ENCODE results near the gene R3HDM2. TPM values are rescaled to one million over a fixed set of nuclear protein-coding genes. Genes with fewer than 3 reads are reported as not detected.

The R3HDM2 gene
- total and polyA plus RNA-seq, 10 donors, result 11.3 to 90.8 (median 53.5) TPM

GRCh38 chr12:57226588-57227314, 204.1 kb downstream of the R3HDM2 start:
- TF ChIP-seq POLR2A (IDR thresholded peaks at IDR 0.05) (no peak), POLR2AphosphoS5 (IDR thresholded peaks at IDR 0.05) (no peak), CTCF (IDR thresholded peaks at IDR 0.05 in 8 of 11, conservative IDR thresholded peaks at IDR 0.05 in 3 of 11) (no peak)
- H3K27ac ChIP-seq, result no peak overlapping the region
- no peaks in the 10 kb centered on the region for H3K9me3 ChIP-seq
- H3K4me3 ChIP-seq, result peak overlapping the region in 1 of 8 donors; percentile 51
- peak; percentile 73 for DNase-seq
- peaks cover 0 to 63% (median 56%) of the 10 kb centered on the region in 7 donors for H3K27me3 ChIP-seq (replicated peaks in 1 of 7)
- 6 to 13% (median 11%) methylated on average over 24 to 35 of the region's 35 CpGs for WGBS, 5 donors
- peaks cover 0 to 9% (median 6%) of the 10 kb centered on the region in 6 donors for H3K36me3 ChIP-seq
- peaks cover 14 to 97% (median 64%) of the 10 kb centered on the region in 6 donors for H3K4me1 ChIP-seq
- intact Hi-C loops (cut with DNase I; ENCODE audit: low total_unique reads), result no loop called here

- Histone ChIP-seq H3K27me3 (replicated peaks in 1 of 7) (peaks cover 0 to 73% (median 66%) of the 10 kb centered on the region in 7 donors), H3K27ac (no peak overlapping the region), H3K9me3 (no peaks in the 10 kb centered on the region), H3K36me3 (no peaks in the 10 kb centered on the region), H3K4me1 (peaks cover 7 to 97% (median 57%) of the 10 kb centered on the region in 6 donors), H3K4me3 (peak overlapping the region in 1 of 8 donors; percentile 55)
- intact Hi-C loops (cut with DNase I; ENCODE audit: low total_unique reads), result no loop called here
- 28 to 43% (median 31%) methylated on average over 18 of the region's 18 CpGs for WGBS, 5 donors
- TF ChIP-seq POLR2AphosphoS5 (IDR thresholded peaks at IDR 0.05) (no peak), CTCF (IDR thresholded peaks at IDR 0.05 in 8 of 11, conservative IDR thresholded peaks at IDR 0.05 in 3 of 11) (no peak), POLR2A (IDR thresholded peaks at IDR 0.05) (no peak)
- no peak for DNase-seq
Measured at GRCh38 chr12:57225680-57226210, 205.1 kb downstream of the R3HDM2 start.

- H3K27me3 ChIP-seq (replicated peaks in 1 of 7), result peaks cover 0 to 80% (median 72%) of the 10 kb centered on the region in 7 donors
- H3K4me1 ChIP-seq, result peaks cover under 1 to 94% (median 52%) of the 10 kb centered on the region in 6 donors
- DNase-seq, result peak; percentile 92
- no peak overlapping the region for H3K27ac ChIP-seq
- H3K4me3 ChIP-seq, result peak overlapping the region in 4 of 8 donors; percentile 0 to 55 (median 12)
- intact Hi-C loops (cut with DNase I; ENCODE audit: low total_unique reads), result no loop called here
- 8 to 19% (median 9%) methylated on average over 20 to 61 of the region's 61 CpGs for WGBS, 5 donors
- H3K36me3 ChIP-seq, result no peaks in the 10 kb centered on the region
- H3K9me3 ChIP-seq, result no peaks in the 10 kb centered on the region
- TF ChIP-seq POLR2A (IDR thresholded peaks at IDR 0.05) (no peak), CTCF (IDR thresholded peaks at IDR 0.05 in 8 of 11, conservative IDR thresholded peaks at IDR 0.05 in 3 of 11) (peak; percentile 30 to 85 (median 65)), POLR2AphosphoS5 (IDR thresholded peaks at IDR 0.05) (peak in 2 of 3 donors; percentile 15 to 76)
Measured at GRCh38 chr12:57224973-57225679, 205.7 kb downstream of the R3HDM2 start.
